Body of pancreas (tissue), 4 donors: ENCODE results near the gene KIAA0930. TPM values are rescaled to one million over a fixed set of nuclear protein-coding genes. Genes with fewer than 3 reads are reported as not detected.

ENCODE experiments used
- ATAC-seq: fragments of 150-250 bp; one replicate; pipeline ENCODE4 v1.9.1; 2016
- DNase-seq, 4 donors: peaks; one replicate each; pipeline ENCODE4 v3.0.0-alpha.2; 2019
- H3K27ac ChIP-seq, 4 donors: fragments of 200-600 bp; sonication (generic); 1 replicate in 3 of 4; 2 replicates in 1 of 4; pipeline versions ENCODE4 v1.5.1 to v1.6.1; 2016 to 2019; ENCODE audit warnings: mild to moderate bottlenecking in 1 of 4, mixed read lengths in 1 of 4, moderate library complexity in 1 of 4
- H3K27me3 ChIP-seq, 2 donors: fragments of 200-600 bp; sonication (generic); one replicate each; pipeline ENCODE4 v1.6.0; 2016; ENCODE audit warnings: mild to moderate bottlenecking in 1 of 2
- H3K36me3 ChIP-seq, 2 donors: fragments of 200-600 bp; sonication (generic); replicated peaks in 1 of 2; 2 replicates each; pipeline ENCODE4 v1.5.1; 2016; ENCODE audit warnings: low read depth in 2 of 2; ENCODE audit not compliant: insufficient read depth in 1 of 2
- H3K4me1 ChIP-seq: fragments of 200-600 bp; sonication (generic); one replicate; pipeline ENCODE4 v1.6.0; 2016
- H3K4me3 ChIP-seq, 2 donors: fragments of 200-600 bp; sonication (generic); 1 replicate in 1 of 2; 2 replicates in 1 of 2; pipeline ENCODE4 v1.5.1; 2016 to 2019
- H3K9me3 ChIP-seq, 3 donors: fragments of 200-600 bp; sonication (generic); 1 replicate in 2 of 3; 2 replicates in 1 of 3; pipeline ENCODE4 v1.5.1; 2016
- POLR2A ChIP-seq, 3 donors: fragments of 450-650 bp; IDR thresholded peaks; one replicate each; pipeline ENCODE4 v1.6.1; 2016; ENCODE audit warnings: antibody characterized with exemption in 3 of 3, mild to moderate bottlenecking in 2 of 3
- WGBS, 2 donors: methylation state at CpG; one replicate each; pipeline ENCODE4 v1.1.5; 2017; 5-methylcytosine and 5-hydroxymethylcytosine counted together
- intact Hi-C: fragments of 100-400 bp; cut with DNase I; formaldehyde crosslinking; loops from one replicate; pipeline ENCODE4 v1.15.1; 2023
- total RNA-seq, 2 donors: library from RNA; depleted of rRNA; stranded (reverse); fragments of >200 nt; gene quantifications; one replicate each; pipeline ENCODE4 v1.1.0, GENCODE V29; 2016
- TF ChIP-seq, protein P1 (sequence below), 7 experiments: fragments of 450-650 bp in 4 of 7; fragments of 200-600 bp in 3 of 7; sonication (generic) in 3 of 7; IDR thresholded peaks; one replicate each; pipeline ENCODE4 v1.5.1; 2016 to 2019; ENCODE audit warnings: antibody characterized with exemption in 7 of 7

The KIAA0930 gene
- total RNA-seq, 2 donors from 2014 or later: 14.2 to 17.9 TPM

DNA sequence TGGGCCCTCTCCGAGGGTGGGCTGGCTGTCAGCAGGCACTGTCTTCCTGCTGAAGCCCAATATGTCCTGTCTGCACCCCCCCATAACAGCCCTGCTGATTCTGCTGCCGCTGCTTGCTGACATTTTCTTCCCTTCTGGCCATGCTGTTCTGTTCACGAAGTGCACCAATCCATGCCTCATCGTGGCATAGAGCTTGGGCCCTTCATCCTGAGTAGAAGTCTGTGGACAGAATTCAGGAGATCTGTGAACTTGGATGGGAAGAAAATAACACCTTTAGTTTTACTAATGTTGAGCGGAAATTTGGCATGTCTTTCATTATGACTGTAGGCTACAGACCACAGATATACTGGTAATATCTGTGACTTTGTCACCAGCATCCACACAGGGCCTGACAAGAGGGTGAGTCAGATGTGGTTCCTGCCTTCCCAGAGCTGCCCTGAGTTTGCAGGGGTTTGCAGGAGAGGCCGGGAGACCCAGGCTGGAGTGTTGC, 14.1 kb upstream of the KIAA0930 start:
- Histone ChIP-seq H3K36me3 (no peaks in the 10 kb centered on the region), H3K4me3 (no peak overlapping the region), H3K9me3 (no peaks in the 10 kb centered on the region), H3K27ac (no peak overlapping the region), H3K4me1 (no peaks in the 10 kb centered on the region), H3K27me3 (no peaks in the 10 kb centered on the region)
- intact Hi-C loops: no loop called here
- 77 to 92% methylated on average over 4 to 6 of the region's 6 CpGs for WGBS, 2 donors
- no peak for DNase-seq
- TF ChIP-seq POLR2A (IDR thresholded peaks at IDR 0.05): no peak
- TF ChIP-seq, protein P1, sequence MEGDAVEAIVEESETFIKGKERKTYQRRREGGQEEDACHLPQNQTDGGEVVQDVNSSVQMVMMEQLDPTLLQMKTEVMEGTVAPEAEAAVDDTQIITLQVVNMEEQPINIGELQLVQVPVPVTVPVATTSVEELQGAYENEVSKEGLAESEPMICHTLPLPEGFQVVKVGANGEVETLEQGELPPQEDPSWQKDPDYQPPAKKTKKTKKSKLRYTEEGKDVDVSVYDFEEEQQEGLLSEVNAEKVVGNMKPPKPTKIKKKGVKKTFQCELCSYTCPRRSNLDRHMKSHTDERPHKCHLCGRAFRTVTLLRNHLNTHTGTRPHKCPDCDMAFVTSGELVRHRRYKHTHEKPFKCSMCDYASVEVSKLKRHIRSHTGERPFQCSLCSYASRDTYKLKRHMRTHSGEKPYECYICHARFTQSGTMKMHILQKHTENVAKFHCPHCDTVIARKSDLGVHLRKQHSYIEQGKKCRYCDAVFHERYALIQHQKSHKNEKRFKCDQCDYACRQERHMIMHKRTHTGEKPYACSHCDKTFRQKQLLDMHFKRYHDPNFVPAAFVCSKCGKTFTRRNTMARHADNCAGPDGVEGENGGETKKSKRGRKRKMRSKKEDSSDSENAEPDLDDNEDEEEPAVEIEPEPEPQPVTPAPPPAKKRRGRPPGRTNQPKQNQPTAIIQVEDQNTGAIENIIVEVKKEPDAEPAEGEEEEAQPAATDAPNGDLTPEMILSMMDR (IDR thresholded peaks at IDR 0.05): no peak
- no peak for ATAC-seq

DNA sequence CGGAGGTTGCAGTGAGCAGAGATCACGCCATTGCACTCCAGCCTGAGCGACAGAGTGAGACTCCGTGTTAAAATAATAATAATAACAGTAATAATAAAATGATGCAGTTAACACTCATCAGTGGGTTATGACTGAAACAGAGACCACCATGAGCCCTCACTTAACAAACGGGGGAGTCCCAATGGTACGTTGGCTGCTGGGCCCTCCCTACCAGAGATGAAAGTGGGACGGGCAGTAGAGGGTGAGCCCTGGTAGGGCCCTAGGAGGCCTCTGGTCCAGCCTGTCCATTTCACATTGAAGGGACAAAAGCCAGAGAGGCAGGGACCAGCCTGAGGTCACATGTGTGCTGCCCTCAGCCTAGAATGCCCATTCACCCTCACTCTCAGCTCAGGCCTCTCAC, 13.7 kb upstream of the KIAA0930 start:
- 74 to 81% methylated on average over 7 of the region's 7 CpGs for WGBS, 2 donors
- no peaks in the 10 kb centered on the region for H3K27me3 ChIP-seq

DNA sequence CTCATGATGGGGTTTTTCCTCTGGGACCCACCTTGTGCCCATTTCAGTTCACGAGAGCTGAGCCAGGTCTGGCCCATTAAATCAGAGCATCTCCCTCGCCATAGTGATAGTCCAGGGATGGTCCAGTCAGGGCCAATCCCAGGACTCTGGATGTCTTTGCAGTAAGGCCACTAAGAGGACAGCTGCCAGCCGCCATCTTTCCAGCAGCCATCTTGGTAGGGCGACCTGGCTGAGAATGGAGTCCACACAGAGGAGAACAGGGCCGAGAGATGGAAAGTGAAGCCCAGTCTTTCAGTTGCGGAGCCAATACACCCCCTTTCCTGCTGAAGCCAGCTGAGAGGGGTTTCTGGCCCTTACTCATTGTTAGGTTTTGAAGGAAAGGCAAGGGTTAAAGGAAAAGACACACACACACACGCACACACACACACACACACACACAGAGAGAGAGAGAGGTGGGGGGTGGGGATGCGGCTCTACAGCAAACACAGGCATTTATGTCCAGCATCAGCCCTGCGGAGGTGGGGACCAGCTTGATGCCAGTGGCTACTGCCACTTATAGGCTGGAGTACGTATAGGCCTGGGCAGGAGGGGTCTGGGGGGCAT, 12.4 kb upstream of the KIAA0930 start:
- TF ChIP-seq POLR2A (IDR thresholded peaks at IDR 0.05): no peak
- TF ChIP-seq, protein P1 (IDR thresholded peaks at IDR 0.05): no peak
- Histone ChIP-seq H3K27ac (no peak overlapping the region), H3K9me3 (no peaks in the 10 kb centered on the region), H3K27me3 (no peaks in the 10 kb centered on the region), H3K4me3 (no peak overlapping the region), H3K4me1 (no peaks in the 10 kb centered on the region), H3K36me3 (no peaks in the 10 kb centered on the region)
- ATAC-seq (no peak), DNase-seq (no peak)
- intact Hi-C loops: no loop called here
- 69 to 83% methylated on average over 8 to 10 of the region's 10 CpGs for WGBS, 2 donors

More for the DNA sequence above, 13.7 kb upstream of the KIAA0930 start:
- H3K27ac ChIP-seq: no peak overlapping the region
- TF ChIP-seq, protein P1 (IDR thresholded peaks at IDR 0.05): no peak
- TF ChIP-seq POLR2A (IDR thresholded peaks at IDR 0.05): no peak
- intact Hi-C loops: no loop called here
- H3K4me1 ChIP-seq: no peaks in the 10 kb centered on the region
- H3K36me3 ChIP-seq: no peaks in the 10 kb centered on the region
- no peaks in the 10 kb centered on the region for H3K9me3 ChIP-seq
- no peak for ATAC-seq
- no peak for DNase-seq
- no peak overlapping the region for H3K4me3 ChIP-seq

DNA sequence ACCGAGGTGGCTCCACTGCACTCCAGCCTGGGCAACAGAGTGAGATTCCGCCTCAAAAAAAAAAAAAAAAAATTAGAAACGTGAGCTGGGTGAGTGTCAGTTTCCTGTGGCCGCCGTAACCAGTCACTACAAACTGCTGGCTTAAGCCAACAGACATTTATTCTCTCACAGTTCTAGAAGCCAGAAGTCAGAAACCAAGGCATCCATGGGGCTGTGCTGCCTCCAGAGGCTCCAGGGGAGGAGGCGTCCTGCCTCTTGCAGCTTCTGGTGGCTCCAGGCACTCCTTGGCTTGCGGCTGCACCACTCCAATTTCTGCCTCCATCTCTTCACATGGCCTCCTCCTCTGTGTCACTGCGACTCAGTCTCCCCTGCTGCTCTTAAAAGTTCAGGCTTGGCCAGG, 11.1 kb upstream of the KIAA0930 start:
- Histone ChIP-seq H3K4me3 (no peak overlapping the region), H3K27ac (no peak overlapping the region), H3K9me3 (no peaks in the 10 kb centered on the region), H3K27me3 (no peaks in the 10 kb centered on the region), H3K36me3 (no peaks in the 10 kb centered on the region), H3K4me1 (peaks cover 11% of the 10 kb centered on the region)
- intact Hi-C loops: no loop called here
- ATAC-seq: no peak
- DNase-seq: no peak
- TF ChIP-seq, protein P1 (IDR thresholded peaks at IDR 0.05): no peak
- TF ChIP-seq POLR2A (IDR thresholded peaks at IDR 0.05): no peak
- WGBS, 2 donors: 41 to 64% methylated on average over 5 to 8 of the region's 8 CpGs
